IPS-18a (cell line): ENCODE data around the gene CHN2.

Experiments
- H3K27ac ChIP-seq: one replicate; pipeline ENCODE4 v1.5.1; 2013; ENCODE audit warnings: low read length
- H3K27me3 ChIP-seq: one replicate; pipeline ENCODE4 v1.6.1; 2013; ENCODE audit warnings: mild to moderate bottlenecking, low read length; ENCODE audit not compliant: control insufficient read depth, insufficient read depth
- H3K36me3 ChIP-seq: one replicate; pipeline ENCODE4 v1.6.1; 2013; ENCODE audit warnings: low read depth, low read length; ENCODE audit not compliant: control insufficient read depth
- H3K4me1 ChIP-seq: one replicate; pipeline ENCODE4 v1.6.1; 2013; ENCODE audit warnings: low read depth, low read length; ENCODE audit not compliant: control insufficient read depth
- H3K4me3 ChIP-seq: one replicate; pipeline ENCODE4 v1.5.1; 2013; ENCODE audit warnings: low read length
- H3K9ac ChIP-seq: one replicate; pipeline ENCODE4 v1.6.1; 2013; ENCODE audit warnings: mild to moderate bottlenecking, low read length, moderate library complexity
- H3K9me3 ChIP-seq: one replicate; pipeline ENCODE4 v1.6.1; 2013; ENCODE audit warnings: low read depth, low read length; ENCODE audit not compliant: control insufficient read depth

The CHN2 gene

GRCh38 chr7:29322023-29322712 is 127.6 kb downstream of the CHN2 start:
- Histone ChIP-seq H3K27me3 (no peaks in the 10 kb centered on the region), H3K9me3 (no peaks in the 10 kb centered on the region), H3K4me3 (no peak overlapping the region), H3K36me3 (no peaks in the 10 kb centered on the region), H3K9ac (no peak overlapping the region), H3K27ac (no peak overlapping the region), H3K4me1 (peaks cover 16% of the 10 kb centered on the region)

GRCh38 chr7:29325476-29325875 is 130.9 kb downstream of the CHN2 start:
- Histone ChIP-seq H3K27me3 (no peaks in the 10 kb centered on the region), H3K36me3 (no peaks in the 10 kb centered on the region), H3K27ac (no peak overlapping the region), H3K4me3 (no peak overlapping the region), H3K9me3 (no peaks in the 10 kb centered on the region), H3K4me1 (peaks cover under 1% of the 10 kb centered on the region), H3K9ac (no peak overlapping the region)

GRCh38 chr7:29326864-29327263 is 132.3 kb downstream of the CHN2 start:
- Histone ChIP-seq H3K27ac (no peak overlapping the region), H3K4me3 (no peak overlapping the region), H3K9me3 (no peaks in the 10 kb centered on the region), H3K27me3 (no peaks in the 10 kb centered on the region), H3K4me1 (no peaks in the 10 kb centered on the region), H3K36me3 (no peaks in the 10 kb centered on the region), H3K9ac (no peak overlapping the region)

- Histone ChIP-seq H3K4me1 (no peaks in the 10 kb centered on the region), H3K27me3 (no peaks in the 10 kb centered on the region), H3K9ac (no peak overlapping the region), H3K36me3 (no peaks in the 10 kb centered on the region), H3K4me3 (no peak overlapping the region), H3K9me3 (no peaks in the 10 kb centered on the region), H3K27ac (no peak overlapping the region)
These were observed 132.9 kb downstream of the CHN2 start for GRCh38 chr7:29327455-29327854.

- Histone ChIP-seq H3K27ac (no peak overlapping the region), H3K4me3 (no peak overlapping the region), H3K9ac (no peak overlapping the region), H3K27me3 (no peaks in the 10 kb centered on the region), H3K4me1 (no peaks in the 10 kb centered on the region), H3K36me3 (no peaks in the 10 kb centered on the region), H3K9me3 (no peaks in the 10 kb centered on the region)
These were observed 133.5 kb downstream of the CHN2 start for GRCh38 chr7:29328045-29328444.

- H3K4me3 ChIP-seq = no peak overlapping the region
- H3K9me3 ChIP-seq = no peaks in the 10 kb centered on the region
- no peaks in the 10 kb centered on the region for H3K4me1 ChIP-seq
- no peak overlapping the region for H3K9ac ChIP-seq
- no peak overlapping the region for H3K27ac ChIP-seq
- no peaks in the 10 kb centered on the region for H3K27me3 ChIP-seq
- H3K36me3 ChIP-seq = no peaks in the 10 kb centered on the region
These were observed 134.2 kb downstream of the CHN2 start for GRCh38 chr7:29328811-29329210.

- no peak overlapping the region for H3K27ac ChIP-seq
- no peaks in the 10 kb centered on the region for H3K4me1 ChIP-seq
- H3K9ac ChIP-seq = no peak overlapping the region
- no peaks in the 10 kb centered on the region for H3K36me3 ChIP-seq
- no peak overlapping the region for H3K4me3 ChIP-seq
- H3K9me3 ChIP-seq = no peaks in the 10 kb centered on the region
- no peaks in the 10 kb centered on the region for H3K27me3 ChIP-seq
These were observed 135.1 kb downstream of the CHN2 start for GRCh38 chr7:29329686-29330085.

GRCh38 chr7:29330136-29330535 is 135.6 kb downstream of the CHN2 start:
- H3K9ac ChIP-seq = no peak overlapping the region
- no peaks in the 10 kb centered on the region for H3K27me3 ChIP-seq
- H3K36me3 ChIP-seq = no peaks in the 10 kb centered on the region
- no peak overlapping the region for H3K27ac ChIP-seq
- H3K4me1 ChIP-seq = no peaks in the 10 kb centered on the region
- no peaks in the 10 kb centered on the region for H3K9me3 ChIP-seq
- H3K4me3 ChIP-seq = no peak overlapping the region

GRCh38 chr7:29331163-29331562 is 136.6 kb downstream of the CHN2 start:
- no peak overlapping the region for H3K27ac ChIP-seq

GRCh38 chr7:29332042-29332811 is 137.7 kb downstream of the CHN2 start:
- no peaks in the 10 kb centered on the region for H3K36me3 ChIP-seq
- H3K9ac ChIP-seq = no peak overlapping the region
- H3K4me1 ChIP-seq = no peaks in the 10 kb centered on the region
- H3K9me3 ChIP-seq = no peaks in the 10 kb centered on the region
- no peaks in the 10 kb centered on the region for H3K27me3 ChIP-seq
- H3K4me3 ChIP-seq = no peak overlapping the region
- no peak overlapping the region for H3K27ac ChIP-seq

More at GRCh38 chr7:29331163-29331562, 136.6 kb downstream of the CHN2 start:
- Histone ChIP-seq H3K27me3 (no peaks in the 10 kb centered on the region), H3K4me3 (no peak overlapping the region), H3K4me1 (no peaks in the 10 kb centered on the region), H3K36me3 (no peaks in the 10 kb centered on the region), H3K9ac (no peak overlapping the region), H3K9me3 (no peaks in the 10 kb centered on the region)

GRCh38 chr7:29332875-29333855 is 138.6 kb downstream of the CHN2 start:
- Histone ChIP-seq H3K4me1 (no peaks in the 10 kb centered on the region), H3K27ac (no peak overlapping the region), H3K9me3 (no peaks in the 10 kb centered on the region)

More at GRCh38 chr7:29332875-29333855, 138.6 kb downstream of the CHN2 start:
- Histone ChIP-seq H3K9ac (no peak overlapping the region), H3K36me3 (no peaks in the 10 kb centered on the region), H3K27me3 (no peaks in the 10 kb centered on the region), H3K4me3 (no peak overlapping the region)
